Suprapubic skin (tissue), 4 donors: ENCODE measurements around the gene CUEDC2. TPM values are rescaled to one million over a fixed set of nuclear protein-coding genes. Genes with fewer than 3 reads are reported as not detected.

Experiments used
- DNase-seq, 2 donors: peaks; one replicate each; pipeline ENCODE4 v3.0.0-alpha.2; 2019; ENCODE audit warnings: low spot score in 2 of 2
- H3K27ac ChIP-seq: fragments of 200-600 bp; sonication (generic); one replicate; pipeline ENCODE4 v1.5.1; 2019
- H3K27me3 ChIP-seq: fragments of 200-600 bp; sonication (generic); one replicate; pipeline ENCODE4 v1.5.1; 2019
- H3K36me3 ChIP-seq: fragments of 200-600 bp; sonication (generic); one replicate; pipeline ENCODE4 v1.5.1; 2019
- H3K4me1 ChIP-seq: fragments of 200-600 bp; sonication (generic); one replicate; pipeline ENCODE4 v1.5.1; 2019
- H3K4me3 ChIP-seq: fragments of 200-600 bp; sonication (generic); one replicate; pipeline ENCODE4 v1.5.1; 2019; ENCODE audit warnings: mild to moderate bottlenecking
- H3K9me3 ChIP-seq: fragments of 200-600 bp; sonication (generic); one replicate; pipeline ENCODE4 v1.5.1; 2019
- EP300 ChIP-seq: sonication (generic); formaldehyde crosslinking; IDR thresholded peaks from one replicate; pipeline ENCODE4 v1.6.1; 2017; ENCODE audit warnings: antibody characterized with exemption
- POLR2A ChIP-seq, 2 donors: fragments of 450-650 bp; IDR thresholded peaks; one replicate each; pipeline ENCODE4 v1.6.1; 2017; ENCODE audit warnings: antibody characterized with exemption in 2 of 2, mild to moderate bottlenecking in 2 of 2, moderate library complexity in 2 of 2
- POLR2AphosphoS5 ChIP-seq, 3 donors: sonication (generic); formaldehyde crosslinking; IDR thresholded peaks; one replicate each; pipeline ENCODE4 v1.6.1; 2017; ENCODE audit warnings: antibody characterized with exemption in 3 of 3
- WGBS: methylation state at CpG from one replicate; pipeline ENCODE4 v1.1.5; 2018; 5-methylcytosine and 5-hydroxymethylcytosine counted together
- total RNA-seq, 4 donors: library from RNA; depleted of rRNA; stranded (reverse); fragments of >200 nt; gene quantifications; one replicate each; pipeline ENCODE4 v1.1.0, GENCODE V29; 2016
- TF ChIP-seq, protein P1 (sequence below), 2 donors: fragments of 200-600 bp in 1 of 2; fragments of 450-650 bp in 1 of 2; sonication (generic) in 1 of 2; IDR thresholded peaks; one replicate each; pipeline ENCODE4 v1.5.1; 2016 to 2019; ENCODE audit warnings: antibody characterized with exemption in 2 of 2, mild to moderate bottlenecking in 1 of 2, moderate library complexity in 1 of 2

Gene CUEDC2
- total RNA-seq, 4 donors from 2014 or later = 25.0 to 61.2 (median 40.2) TPM

DNA sequence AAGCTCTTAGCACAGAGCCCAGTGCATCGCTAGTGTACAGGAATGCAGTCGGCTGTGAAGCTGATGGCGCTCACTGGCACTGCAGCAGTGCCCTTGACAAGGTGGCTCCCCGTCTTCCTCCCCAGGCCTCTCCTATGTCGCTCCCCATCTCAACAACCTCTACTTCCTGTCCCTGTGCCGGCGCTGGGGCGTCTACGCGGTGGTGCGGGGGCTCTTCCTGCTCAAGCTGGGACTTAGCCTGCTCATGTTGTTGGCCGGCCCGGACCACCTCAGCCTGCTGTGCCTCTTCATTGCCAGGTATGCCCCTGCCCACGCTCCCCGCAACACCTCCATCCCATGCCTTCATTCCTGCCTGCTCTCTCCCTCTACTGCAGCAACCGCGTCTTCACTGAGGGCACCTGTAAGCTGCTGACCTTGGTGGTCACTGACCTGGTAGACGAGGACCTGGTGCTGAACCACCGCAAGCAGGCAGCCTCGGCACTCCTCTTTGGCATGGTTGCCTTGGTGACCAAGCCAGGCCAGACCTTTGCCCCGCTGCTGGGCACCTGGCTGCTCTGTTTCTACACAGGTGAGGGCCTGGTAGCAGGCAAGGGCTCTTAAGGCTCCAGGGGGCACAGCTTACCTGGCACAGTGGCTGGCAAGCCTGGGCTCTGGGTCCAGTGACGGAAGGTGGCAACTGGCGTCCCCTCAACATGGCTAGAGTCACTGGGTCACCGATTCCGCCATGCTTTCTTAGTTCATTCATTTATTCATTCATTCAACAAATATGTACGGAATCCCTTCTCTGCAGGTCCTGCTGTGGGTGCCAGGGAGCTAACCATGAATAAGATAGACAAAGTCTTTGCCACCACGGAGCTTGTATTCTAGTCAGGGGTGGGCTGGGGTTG lies 41.3 kb upstream of the CUEDC2 start:
- H3K9me3 ChIP-seq = no peaks in the 10 kb centered on the region
- H3K4me3 ChIP-seq = no peak overlapping the region
- H3K36me3 ChIP-seq = peaks cover 6% of the 10 kb centered on the region
- WGBS = 86% methylated on average over 26 of the region's 27 CpGs
- H3K4me1 ChIP-seq = no peaks in the 10 kb centered on the region
- DNase-seq = no peak
- no peaks in the 10 kb centered on the region for H3K27me3 ChIP-seq
- no peak for TF ChIP-seq POLR2A (IDR thresholded peaks at IDR 0.05)
- TF ChIP-seq, protein P1, sequence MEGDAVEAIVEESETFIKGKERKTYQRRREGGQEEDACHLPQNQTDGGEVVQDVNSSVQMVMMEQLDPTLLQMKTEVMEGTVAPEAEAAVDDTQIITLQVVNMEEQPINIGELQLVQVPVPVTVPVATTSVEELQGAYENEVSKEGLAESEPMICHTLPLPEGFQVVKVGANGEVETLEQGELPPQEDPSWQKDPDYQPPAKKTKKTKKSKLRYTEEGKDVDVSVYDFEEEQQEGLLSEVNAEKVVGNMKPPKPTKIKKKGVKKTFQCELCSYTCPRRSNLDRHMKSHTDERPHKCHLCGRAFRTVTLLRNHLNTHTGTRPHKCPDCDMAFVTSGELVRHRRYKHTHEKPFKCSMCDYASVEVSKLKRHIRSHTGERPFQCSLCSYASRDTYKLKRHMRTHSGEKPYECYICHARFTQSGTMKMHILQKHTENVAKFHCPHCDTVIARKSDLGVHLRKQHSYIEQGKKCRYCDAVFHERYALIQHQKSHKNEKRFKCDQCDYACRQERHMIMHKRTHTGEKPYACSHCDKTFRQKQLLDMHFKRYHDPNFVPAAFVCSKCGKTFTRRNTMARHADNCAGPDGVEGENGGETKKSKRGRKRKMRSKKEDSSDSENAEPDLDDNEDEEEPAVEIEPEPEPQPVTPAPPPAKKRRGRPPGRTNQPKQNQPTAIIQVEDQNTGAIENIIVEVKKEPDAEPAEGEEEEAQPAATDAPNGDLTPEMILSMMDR (IDR thresholded peaks at IDR 0.05) = no peak
- no peak for TF ChIP-seq POLR2AphosphoS5 (IDR thresholded peaks at IDR 0.05)
- no peak for TF ChIP-seq EP300
- H3K27ac ChIP-seq = no peak overlapping the region

DNA sequence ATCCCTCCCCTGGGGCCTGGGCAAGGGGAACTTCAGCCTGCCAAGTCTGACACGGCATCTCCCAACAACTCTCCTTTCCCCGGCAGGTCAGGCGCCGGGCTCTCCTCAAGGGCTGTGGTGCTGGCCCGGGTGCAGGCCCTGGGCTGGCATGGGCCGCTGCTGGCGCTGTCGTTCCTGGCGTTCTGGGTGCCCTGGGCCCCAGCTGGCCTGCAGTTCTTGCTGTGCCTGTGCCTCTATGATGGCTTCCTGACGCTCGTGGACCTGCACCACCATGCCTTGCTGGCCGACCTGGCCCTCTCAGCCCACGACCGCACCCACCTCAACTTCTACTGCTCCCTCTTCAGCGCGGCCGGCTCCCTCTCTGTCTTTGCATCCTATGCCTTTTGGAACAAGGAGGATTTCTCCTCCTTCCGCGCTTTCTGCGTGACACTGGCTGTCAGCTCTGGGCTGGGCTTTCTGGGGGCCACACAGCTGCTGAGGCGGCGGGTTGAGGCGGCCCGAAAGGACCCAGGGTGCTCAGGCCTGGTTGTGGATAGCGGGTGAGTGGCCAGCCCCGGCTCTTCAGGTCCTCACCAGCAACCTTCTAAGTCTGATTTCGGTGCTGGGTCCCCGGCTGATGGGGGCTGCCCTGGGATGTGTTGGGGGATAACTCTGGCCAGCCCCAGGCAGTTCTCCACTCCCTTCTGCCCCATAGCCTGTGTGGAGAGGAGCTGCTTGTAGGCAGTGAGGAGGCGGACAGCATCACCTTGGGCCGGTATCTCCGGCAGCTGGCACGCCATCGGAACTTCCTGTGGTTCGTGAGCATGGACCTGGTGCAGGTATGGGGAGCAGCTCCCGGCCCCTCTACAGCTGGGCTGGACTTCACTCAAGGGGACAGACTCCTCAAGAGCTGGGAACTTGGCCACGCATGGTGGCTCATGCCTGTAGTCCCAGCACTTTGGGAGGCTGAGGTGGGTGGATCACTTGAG lies 38.5 kb upstream of the CUEDC2 start:
- WGBS = 89% methylated on average over 24 of the region's 36 CpGs
- Histone ChIP-seq H3K27ac (no peak overlapping the region), H3K36me3 (peaks cover 6% of the 10 kb centered on the region), H3K27me3 (no peaks in the 10 kb centered on the region), H3K4me1 (peaks cover 7% of the 10 kb centered on the region), H3K9me3 (no peaks in the 10 kb centered on the region), H3K4me3 (no peak overlapping the region)
- no peak for TF ChIP-seq POLR2AphosphoS5 (IDR thresholded peaks at IDR 0.05)
- no peak for TF ChIP-seq POLR2A (IDR thresholded peaks at IDR 0.05)
- TF ChIP-seq, protein P1 (IDR thresholded peaks at IDR 0.05) = no peak
- TF ChIP-seq EP300 = no peak
- no peak for DNase-seq

DNA sequence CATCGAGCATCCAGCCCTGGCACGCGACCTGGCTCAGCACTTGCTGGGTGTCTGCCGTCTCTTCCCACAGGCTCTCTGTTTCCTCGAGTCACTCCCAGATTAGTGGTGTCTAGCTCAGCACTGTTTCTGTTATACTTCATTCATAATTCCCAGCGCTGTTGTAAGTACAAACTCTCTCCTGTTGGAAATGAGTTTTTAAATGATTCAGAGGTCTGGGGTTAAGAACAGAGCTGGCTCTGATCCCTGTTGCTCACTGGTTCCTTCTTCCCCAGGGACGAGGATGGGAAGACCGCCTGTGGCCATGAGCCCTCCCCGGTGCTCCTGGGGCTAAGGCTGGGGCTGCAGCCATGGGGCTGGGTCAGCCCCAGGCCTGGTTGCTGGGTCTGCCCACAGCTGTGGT lies 36.3 kb upstream of the CUEDC2 start:
- H3K4me3 ChIP-seq = no peak overlapping the region
- peaks cover 7% of the 10 kb centered on the region for H3K4me1 ChIP-seq
- H3K27ac ChIP-seq = no peak overlapping the region
- peaks cover 6% of the 10 kb centered on the region for H3K36me3 ChIP-seq
- no peaks in the 10 kb centered on the region for H3K27me3 ChIP-seq
- TF ChIP-seq POLR2A (IDR thresholded peaks at IDR 0.05) = no peak
- TF ChIP-seq EP300 = no peak
- no peak for TF ChIP-seq POLR2AphosphoS5 (IDR thresholded peaks at IDR 0.05)
- TF ChIP-seq, protein P1 (IDR thresholded peaks at IDR 0.05) = no peak
- no peaks in the 10 kb centered on the region for H3K9me3 ChIP-seq
- no peak for DNase-seq
- 69% methylated on average over 9 of the region's 9 CpGs for WGBS

DNA sequence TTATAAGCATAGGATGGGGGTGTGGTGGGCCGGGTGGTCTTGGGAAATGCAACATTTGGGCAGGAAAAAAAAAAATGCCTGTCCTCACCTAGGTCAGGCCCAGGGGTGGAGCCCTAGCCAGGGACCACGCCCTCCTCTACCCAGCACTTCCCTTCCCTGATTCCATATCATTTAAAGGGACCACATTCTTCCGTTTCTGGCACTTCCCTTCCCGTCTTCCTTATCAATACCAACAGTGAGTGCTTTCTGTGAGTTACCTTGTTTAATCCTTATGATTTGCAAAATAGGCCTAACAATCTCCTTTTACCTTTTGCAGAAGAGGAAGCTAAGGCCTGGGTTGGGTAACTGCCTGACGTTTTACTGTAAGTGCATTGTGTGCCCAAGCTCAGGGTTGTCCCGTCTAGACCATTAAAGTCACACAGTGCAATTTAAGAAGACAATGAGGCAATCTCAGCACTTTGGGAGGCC lies 35.6 kb upstream of the CUEDC2 start:
- TF ChIP-seq EP300 (no peak), POLR2AphosphoS5 (IDR thresholded peaks at IDR 0.05) (no peak), POLR2A (IDR thresholded peaks at IDR 0.05) (no peak)
- TF ChIP-seq, protein P1 (IDR thresholded peaks at IDR 0.05) = no peak
- H3K27ac ChIP-seq = no peak overlapping the region

More for the DNA sequence above, 35.6 kb upstream of the CUEDC2 start:
- Histone ChIP-seq H3K27me3 (no peaks in the 10 kb centered on the region), H3K4me1 (peaks cover 8% of the 10 kb centered on the region), H3K4me3 (no peak overlapping the region), H3K36me3 (peaks cover 6% of the 10 kb centered on the region), H3K9me3 (no peaks in the 10 kb centered on the region)
- WGBS = 39% methylated on average over 5 of the region's 6 CpGs
- DNase-seq = no peak
